NCI-H2107 treated with DMSO at 0.1 percent for 48 hours (cell line): Measurements from ENCODE around the gene RPL11.
"Not testable (repeated sequence)": the region's sequence is repeated elsewhere in the genome, so short reads cannot be mapped to it uniquely, and the experiment has no call there.

ENCODE experiments used
- DNase-seq: peaks from one replicate; lab custom pipeline; 2025; ENCODE audit not compliant: unreplicated experiment; lab: John Stamatoyannopoulos, UW

The RPL11 gene

GRCh38 chr1:23684415-23684814, 7.2 kb upstream of the RPL11 start:
- no peak for DNase-seq

GRCh38 chr1:23685197-23685596, 6.4 kb upstream of the RPL11 start:
- DNase-seq: not testable (repeated sequence)

- not testable (repeated sequence) for DNase-seq
Observed at GRCh38 chr1:23687680-23688079, 3.9 kb upstream of the RPL11 start.

GRCh38 chr1:23688281-23688680, 3.3 kb upstream of the RPL11 start:
- not testable (repeated sequence) for DNase-seq

GRCh38 chr1:23692308-23692871, 784 bp downstream of the RPL11 start:
- DNase-seq: no peak

- no peak for DNase-seq
Observed at GRCh38 chr1:23693599-23693998, 2.0 kb downstream of the RPL11 start.

- DNase-seq: no peak
Observed at GRCh38 chr1:23694371-23694770, 2.8 kb downstream of the RPL11 start.

GRCh38 chr1:23695667-23696066, 4.1 kb downstream of the RPL11 start:
- DNase-seq: no peak

- DNase-seq: no peak
Observed at GRCh38 chr1:23696335-23696989, 4.9 kb downstream of the RPL11 start.

- DNase-seq: no peak
Observed at GRCh38 chr1:23698466-23698865, 6.9 kb downstream of the RPL11 start.

GRCh38 chr1:23699280-23700179, 7.9 kb downstream of the RPL11 start:
- DNase-seq: no peak

- DNase-seq: no peak
Observed at GRCh38 chr1:23701310-23701709, 9.7 kb downstream of the RPL11 start.

- DNase-seq: no peak
Observed at GRCh38 chr1:23701996-23702395, 10.4 kb downstream of the RPL11 start.

- DNase-seq: peak; percentile 32
Observed at GRCh38 chr1:23704834-23705495, 13.4 kb downstream of the RPL11 start.

- DNase-seq: no peak
Observed at GRCh38 chr1:23709229-23709628, 17.6 kb downstream of the RPL11 start.

- no peak for DNase-seq
Observed at GRCh38 chr1:23718482-23718881, 26.9 kb downstream of the RPL11 start.

- no peak for DNase-seq
Observed at GRCh38 chr1:23719162-23719820, 27.7 kb downstream of the RPL11 start.

- DNase-seq: no peak
Observed at GRCh38 chr1:23720256-23720995, 28.8 kb downstream of the RPL11 start.

GRCh38 chr1:23722652-23723051, 31.0 kb downstream of the RPL11 start:
- DNase-seq: no peak

GRCh38 chr1:23726686-23727085, 35.1 kb downstream of the RPL11 start:
- DNase-seq: no peak
